ENCODE data around the gene TMEM51. TPM values are rescaled to one million over a fixed set of nuclear protein-coding genes. Genes with fewer than 3 reads are reported as not detected.

The TMEM51 gene
- total and polyA plus RNA-seq, 10 of the 15 experiments (the other 5 are each of a cell fraction or from before 2014, with no cell fraction given), result 0.55 to 4.8 (median 3.1) TPM

DNA sequence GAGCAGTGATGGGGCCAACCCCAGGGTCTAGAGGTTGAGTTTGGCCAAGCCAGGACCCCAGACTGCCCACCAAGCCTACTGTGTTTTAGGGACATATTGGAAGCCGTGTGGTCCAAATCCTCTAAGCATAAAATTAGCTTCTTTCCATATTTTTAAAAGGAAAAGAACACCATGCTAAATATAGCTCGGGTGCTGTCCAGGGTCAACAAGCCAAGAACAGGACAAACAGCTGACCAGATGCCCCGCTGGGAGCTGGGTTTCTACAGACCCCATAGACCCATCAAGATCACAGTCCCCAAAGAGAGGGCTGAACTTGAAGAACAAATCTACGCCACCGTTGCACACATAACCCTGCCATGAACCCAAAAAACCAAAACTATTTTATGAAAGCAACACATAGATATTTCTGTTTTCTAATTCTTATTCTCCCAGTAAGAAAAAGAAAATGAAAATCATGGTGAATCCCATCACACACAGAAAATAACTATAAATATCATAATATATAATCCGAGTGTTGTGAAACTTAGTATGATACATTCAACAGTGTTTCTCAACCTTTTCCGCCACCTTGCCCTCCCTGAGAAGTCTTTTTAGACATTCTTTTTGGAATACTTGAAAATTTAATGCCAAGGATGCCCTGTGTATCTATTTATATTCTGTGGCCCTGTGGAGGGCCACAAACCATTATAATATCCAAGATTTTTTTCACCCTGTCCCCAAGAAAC lies 57.3 kb downstream of the TMEM51 start:
- no peak for DNase-seq (ENCODE audit: low read depth, low spot score)
- ChIA-PET POLR2A (interaction anchor here (0.7 kb wide), 1 partner anchor 19 kb away, joined by 4 read pairs; no protein-coding TSS in a partner anchor), RAD21 (ENCODE audit: unreplicated experiment) (interaction anchor here (1.3 to 1.5 kb wide), 2 partner anchors 21 to 54 kb away, joined by 4 read pairs; no protein-coding TSS in a partner anchor), CTCF (interaction anchor here (1.2 to 1.7 kb wide), 2 partner anchors 14 to 61 kb away, joined by 4 to 11 read pairs; no protein-coding TSS in a partner anchor), SMC1A (ENCODE audit: uncharacterized antibody, unreplicated experiment) (interaction anchor here (1.0 to 1.7 kb wide), 7 partner anchors 10 to 82 kb away, joined by 3 to 6 read pairs (median 4); no protein-coding TSS in a partner anchor)
- H3K4me1 ChIP-seq (ENCODE audit: control insufficient read depth, insufficient read depth, low read length), result no peaks in the 10 kb centered on the region; the same call in 1 of the 2 replicates
- H3K9me3 ChIP-seq (replicated peaks; ENCODE audit: control insufficient read depth, insufficient read depth, low read length), result no peaks in the 10 kb centered on the region; the same call in 2 of the 3 replicates
- no peak for ATAC-seq
- H3K9ac ChIP-seq (ENCODE audit: control insufficient read depth, insufficient read depth, low read length), result no peak overlapping the region
- H2AFZ ChIP-seq (ENCODE audit: control insufficient read depth, low read depth, low read length), result no peak overlapping the region
- no peak for FAIRE-seq
- no peaks in the 10 kb centered on the region; a peak in 2 of 4 replicates for H3K36me3 ChIP-seq (ENCODE audit: control insufficient read depth in 2 of 2, insufficient read depth in 2 of 2, low read length in 1 of 2)
- H3K27ac ChIP-seq (ENCODE audit: control insufficient read depth, insufficient read depth), result no peak overlapping the region
- 43% methylated on average over 7 of the region's 7 CpGs for WGBS (ENCODE audit: insufficient coverage, insufficient replicate concordance, low lambda C conversion rate, missing lambda C conversion rate)
- no peaks in the 10 kb centered on the region for H3K79me2 ChIP-seq (ENCODE audit: control insufficient read depth, insufficient read depth, low read length)
- in situ Hi-C loops (cut with MboI), result no loop called here
- no peaks in the 10 kb centered on the region for H3K27me3 ChIP-seq (replicated peaks in 1 of 2; ENCODE audit: control insufficient read depth in 2 of 2, insufficient read depth in 2 of 2, low read length in 1 of 2)
- TF ChIP-seq, protein P1, sequence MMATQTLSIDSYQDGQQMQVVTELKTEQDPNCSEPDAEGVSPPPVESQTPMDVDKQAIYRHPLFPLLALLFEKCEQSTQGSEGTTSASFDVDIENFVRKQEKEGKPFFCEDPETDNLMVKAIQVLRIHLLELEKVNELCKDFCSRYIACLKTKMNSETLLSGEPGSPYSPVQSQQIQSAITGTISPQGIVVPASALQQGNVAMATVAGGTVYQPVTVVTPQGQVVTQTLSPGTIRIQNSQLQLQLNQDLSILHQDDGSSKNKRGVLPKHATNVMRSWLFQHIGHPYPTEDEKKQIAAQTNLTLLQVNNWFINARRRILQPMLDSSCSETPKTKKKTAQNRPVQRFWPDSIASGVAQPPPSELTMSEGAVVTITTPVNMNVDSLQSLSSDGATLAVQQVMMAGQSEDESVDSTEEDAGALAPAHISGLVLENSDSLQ (IDR thresholded peaks at IDR 0.05), result no peak
- TF ChIP-seq BMI1 (IDR thresholded peaks at IDR 0.05; ENCODE audit: borderline replicate concordance) (no peak), ZNF207 (IDR thresholded peaks at IDR 0.05; ENCODE audit: borderline replicate concordance) (no peak), HDAC2 (IDR thresholded peaks at IDR 0.05) (no peak), POLR2A (IDR thresholded peaks at IDR 0.05; ENCODE audit: low read depth, low read length) (no peak), RELA (IDR thresholded peaks at IDR 0.05; ENCODE audit: borderline replicate concordance, partially characterized antibody) (no peak), SUPT20H (IDR thresholded peaks at IDR 0.05; ENCODE audit: borderline replicate concordance, control insufficient read depth, low read depth, low read length) (no peak), NFXL1 (IDR thresholded peaks at IDR 0.05; ENCODE audit: borderline replicate concordance) (no peak), RCOR1 (conservative IDR thresholded peaks at IDR 0.05; ENCODE audit: low read depth, low read length) (no peak), FOXK2 (IDR thresholded peaks at IDR 0.05) (no peak), KDM1A (IDR thresholded peaks at IDR 0.05; ENCODE audit: borderline replicate concordance) (no peak), IRF3 (IDR thresholded peaks at IDR 0.05) (no peak)
- TF ChIP-seq, protein P2, sequence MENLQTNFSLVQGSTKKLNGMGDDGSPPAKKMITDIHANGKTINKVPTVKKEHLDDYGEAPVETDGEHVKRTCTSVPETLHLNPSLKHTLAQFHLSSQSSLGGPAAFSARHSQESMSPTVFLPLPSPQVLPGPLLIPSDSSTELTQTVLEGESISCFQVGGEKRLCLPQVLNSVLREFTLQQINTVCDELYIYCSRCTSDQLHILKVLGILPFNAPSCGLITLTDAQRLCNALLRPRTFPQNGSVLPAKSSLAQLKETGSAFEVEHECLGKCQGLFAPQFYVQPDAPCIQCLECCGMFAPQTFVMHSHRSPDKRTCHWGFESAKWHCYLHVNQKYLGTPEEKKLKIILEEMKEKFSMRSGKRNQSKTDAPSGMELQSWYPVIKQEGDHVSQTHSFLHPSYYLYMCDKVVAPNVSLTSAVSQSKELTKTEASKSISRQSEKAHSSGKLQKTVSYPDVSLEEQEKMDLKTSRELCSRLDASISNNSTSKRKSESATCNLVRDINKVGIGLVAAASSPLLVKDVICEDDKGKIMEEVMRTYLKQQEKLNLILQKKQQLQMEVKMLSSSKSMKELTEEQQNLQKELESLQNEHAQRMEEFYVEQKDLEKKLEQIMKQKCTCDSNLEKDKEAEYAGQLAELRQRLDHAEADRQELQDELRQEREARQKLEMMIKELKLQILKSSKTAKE (IDR thresholded peaks at IDR 0.05; ENCODE audit: low read depth, poor library complexity, severe bottlenecking), result no peak
- no peak overlapping the region for H3K4me3 ChIP-seq
- intact Hi-C loops (cut with micrococcal nuclease; ENCODE audit: unreplicated experiment), result no loop called here
- no TSS peak for BruUV-seq (replicated peaks)
- H3K4me2 ChIP-seq (ENCODE audit: control insufficient read depth, insufficient read depth), result no peak overlapping the region
- no peaks in the 10 kb centered on the region for H4K20me1 ChIP-seq (ENCODE audit: control insufficient read depth, insufficient read depth)

Data from GM12878 (cell line).